DMS53 treated with DMSO at 0.1 percent for 48 hours (cell line): ENCODE results near the gene PIK3R4.

ENCODE experiments used
- DNase-seq: peaks from one replicate; lab custom pipeline; 2025; ENCODE audit not compliant: unreplicated experiment; lab: John Stamatoyannopoulos, UW

Gene PIK3R4

GRCh38 chr3:130746246-130747039, at the start of gene PIK3R4:
Gene PIK3R4 (minus strand): TSS chr3:130746829. CDS start chr3:130745218, 1,611 bp downstream.
- peak; percentile 91 for DNase-seq

- DNase-seq, result no peak
Measured at GRCh38 chr3:130795396-130795795, 48.8 kb upstream of the PIK3R4 start.

GRCh38 chr3:130792246-130792645, 45.6 kb upstream of the PIK3R4 start:
- DNase-seq, result no peak

GRCh38 chr3:130789782-130790322, 43.2 kb upstream of the PIK3R4 start:
- DNase-seq, result no peak

GRCh38 chr3:130787422-130788068, 40.9 kb upstream of the PIK3R4 start:
- peak; percentile 63 for DNase-seq

GRCh38 chr3:130786306-130786705, 39.7 kb upstream of the PIK3R4 start:
- DNase-seq, result no peak

GRCh38 chr3:130783629-130784028, 37.0 kb upstream of the PIK3R4 start:
- no peak for DNase-seq

GRCh38 chr3:130779486-130779885, 32.9 kb upstream of the PIK3R4 start:
- no peak for DNase-seq

GRCh38 chr3:130779031-130779430, 32.4 kb upstream of the PIK3R4 start:
- DNase-seq, result peak; percentile 74

- DNase-seq, result no peak
Measured at GRCh38 chr3:130773366-130773765, 26.7 kb upstream of the PIK3R4 start.

- no peak for DNase-seq
Measured at GRCh38 chr3:130772129-130772528, 25.5 kb upstream of the PIK3R4 start.

- DNase-seq, result no peak
Measured at GRCh38 chr3:130770644-130771043, 24.0 kb upstream of the PIK3R4 start.

GRCh38 chr3:130761730-130762311, 15.2 kb upstream of the PIK3R4 start:
- no peak for DNase-seq

- DNase-seq, result no peak
Measured at GRCh38 chr3:130760922-130761321, 14.3 kb upstream of the PIK3R4 start.

GRCh38 chr3:130759692-130760338, 13.2 kb upstream of the PIK3R4 start:
- peak; percentile 51 for DNase-seq

GRCh38 chr3:130758624-130759369, 12.2 kb upstream of the PIK3R4 start:
- DNase-seq, result no peak

GRCh38 chr3:130757611-130758150, 11.1 kb upstream of the PIK3R4 start:
- no peak for DNase-seq

GRCh38 chr3:130755666-130756065, 9.0 kb upstream of the PIK3R4 start:
- DNase-seq, result no peak

GRCh38 chr3:130748981-130749380, 2.4 kb upstream of the PIK3R4 start:
- DNase-seq, result no peak

GRCh38 chr3:130748467-130748861, 1.8 kb upstream of the PIK3R4 start:
- no peak for DNase-seq
